NCI-H446 (cell line): ENCODE results near the gene MYH6.

Experiments used
- DNase-seq, 2 experiments: peaks; one replicate each; lab custom pipeline; 2025; lab: John Stamatoyannopoulos, UW

Gene MYH6

DNA sequence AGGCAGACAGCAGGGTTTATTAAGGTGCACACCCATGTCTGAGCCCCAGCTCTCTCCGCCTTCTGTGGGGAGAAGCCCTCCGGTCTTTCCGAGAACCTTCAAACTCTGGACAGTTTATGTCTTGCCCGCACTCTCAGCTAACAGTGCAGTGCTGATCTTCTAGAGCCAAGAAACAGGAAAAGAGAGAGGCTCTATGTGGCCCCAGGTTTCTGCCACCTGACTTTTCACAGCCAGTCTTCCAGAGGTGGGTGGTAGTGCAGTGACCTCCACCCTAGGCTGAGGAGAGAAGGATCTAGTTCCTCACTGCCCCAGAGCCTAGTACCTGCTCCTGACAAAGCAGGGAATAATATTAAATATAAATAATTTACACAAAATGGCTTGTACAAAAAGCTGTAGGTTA, 51.4 kb downstream of the MYH6 start:
- DNase-seq = no peak

DNA sequence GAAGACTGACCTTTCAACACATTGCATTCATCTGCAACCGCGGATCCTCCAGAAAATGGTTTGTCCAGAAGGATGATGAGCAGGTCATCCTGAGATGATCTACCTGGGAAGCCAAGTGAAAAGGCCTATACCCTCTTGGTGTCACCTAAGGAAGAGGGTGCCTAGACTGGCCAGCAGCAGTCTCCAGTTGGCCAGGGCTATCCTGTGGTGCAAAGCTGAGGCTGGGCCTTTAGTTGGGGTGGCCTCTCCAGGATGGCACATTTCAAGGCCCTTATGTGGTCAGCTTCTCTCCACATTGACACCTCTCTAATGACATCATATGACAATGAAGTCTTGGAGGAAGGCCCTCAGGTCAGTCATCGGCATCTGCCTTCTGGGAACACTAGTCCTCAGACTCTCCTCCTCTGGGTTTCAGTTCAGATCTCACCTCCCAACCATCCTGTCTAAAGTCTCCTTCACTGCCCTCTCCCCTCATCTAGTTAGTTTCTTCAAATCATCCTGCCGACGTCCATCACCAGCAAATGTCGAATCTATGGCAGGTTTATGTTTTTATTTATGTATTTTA, 52.1 kb downstream of the MYH6 start:
- DNase-seq = no peak

DNA sequence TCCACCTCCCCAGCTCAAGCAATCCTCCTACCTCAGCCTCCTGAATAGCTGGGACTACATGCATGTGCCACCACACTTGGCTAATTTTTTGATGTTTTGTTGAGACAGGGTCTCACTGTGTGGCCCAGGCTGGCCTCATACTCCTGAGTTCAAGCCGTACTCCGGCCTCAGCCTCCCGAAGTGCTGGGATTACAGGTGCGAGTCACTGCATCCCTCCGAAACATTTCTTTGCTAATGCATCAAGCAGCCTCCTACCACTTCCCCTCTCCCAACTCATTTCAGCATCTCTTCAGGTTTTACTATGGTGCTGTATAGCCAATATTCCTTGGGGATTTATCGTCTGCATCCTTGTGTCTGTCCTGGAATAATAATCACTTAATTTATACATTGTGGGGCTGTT, 53.1 kb downstream of the MYH6 start:
- no peak for DNase-seq

DNA sequence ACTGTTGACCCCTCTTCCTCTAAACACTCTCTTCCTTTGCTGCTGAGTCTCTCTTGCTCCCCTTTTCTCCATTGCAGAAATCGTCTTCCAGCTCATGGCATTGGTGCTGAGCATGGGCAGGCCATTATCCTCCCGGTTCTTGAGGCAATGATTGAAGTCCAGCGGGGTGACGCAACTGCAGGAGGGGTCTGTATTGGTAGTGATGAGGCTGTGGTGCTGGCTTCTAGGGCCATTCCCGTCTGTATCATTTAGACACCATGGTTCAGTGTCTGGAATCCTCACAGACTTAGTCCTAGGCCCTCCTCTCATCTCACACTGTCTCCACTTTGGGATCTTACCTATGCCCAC, 54.7 kb downstream of the MYH6 start:
- DNase-seq = no peak

DNA sequence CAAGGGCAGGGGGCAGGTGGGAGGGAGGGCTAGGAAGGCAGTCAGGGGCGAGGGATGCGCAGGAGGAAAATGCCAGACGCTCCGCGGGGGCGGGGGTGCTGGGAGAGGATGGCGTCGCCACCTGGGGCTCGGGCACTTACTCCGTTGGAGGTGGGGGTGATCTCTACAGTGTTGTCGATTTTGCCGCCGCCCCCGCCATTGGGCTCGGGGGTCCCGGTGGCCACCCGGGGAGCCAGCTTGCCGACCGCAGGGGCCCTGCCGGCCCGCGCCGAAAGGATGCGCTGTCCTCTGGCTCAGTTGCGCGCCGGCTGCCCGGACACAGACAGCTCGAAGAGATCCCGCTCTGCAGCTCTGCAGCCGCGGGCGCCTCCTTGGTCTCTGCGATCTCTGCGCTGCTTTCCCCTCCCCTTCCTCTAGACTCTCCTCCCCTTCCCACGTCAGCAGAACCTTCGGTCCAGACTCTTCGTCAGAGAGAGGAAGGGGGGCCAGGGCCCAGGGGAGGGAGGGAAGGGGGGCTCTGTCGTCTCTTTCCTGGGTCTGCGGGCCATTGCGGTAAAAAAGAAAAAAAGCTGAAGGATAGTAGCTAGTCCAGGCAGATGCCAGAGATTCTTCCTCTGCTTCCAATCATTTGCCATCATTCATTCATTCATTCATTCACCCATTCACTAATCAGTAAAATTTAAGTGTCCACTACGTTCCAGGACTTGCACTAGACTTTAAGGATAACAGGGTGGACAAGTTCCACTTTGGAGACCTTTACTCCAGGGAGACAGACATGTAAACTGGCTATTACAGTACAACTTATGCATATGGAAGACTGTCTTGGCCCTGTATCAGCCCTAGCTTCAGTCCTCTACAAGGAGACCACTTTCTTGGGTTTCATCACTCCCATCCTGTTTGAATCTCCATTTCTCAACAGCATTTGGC, 55.3 kb downstream of the MYH6 start, which contains the start of gene SLC22A17:
SLC22A17 (minus strand) TSS at position 382 of the 927 bp plus-strand sequence.
- peak; percentile 61 to 80 for DNase-seq

DNA sequence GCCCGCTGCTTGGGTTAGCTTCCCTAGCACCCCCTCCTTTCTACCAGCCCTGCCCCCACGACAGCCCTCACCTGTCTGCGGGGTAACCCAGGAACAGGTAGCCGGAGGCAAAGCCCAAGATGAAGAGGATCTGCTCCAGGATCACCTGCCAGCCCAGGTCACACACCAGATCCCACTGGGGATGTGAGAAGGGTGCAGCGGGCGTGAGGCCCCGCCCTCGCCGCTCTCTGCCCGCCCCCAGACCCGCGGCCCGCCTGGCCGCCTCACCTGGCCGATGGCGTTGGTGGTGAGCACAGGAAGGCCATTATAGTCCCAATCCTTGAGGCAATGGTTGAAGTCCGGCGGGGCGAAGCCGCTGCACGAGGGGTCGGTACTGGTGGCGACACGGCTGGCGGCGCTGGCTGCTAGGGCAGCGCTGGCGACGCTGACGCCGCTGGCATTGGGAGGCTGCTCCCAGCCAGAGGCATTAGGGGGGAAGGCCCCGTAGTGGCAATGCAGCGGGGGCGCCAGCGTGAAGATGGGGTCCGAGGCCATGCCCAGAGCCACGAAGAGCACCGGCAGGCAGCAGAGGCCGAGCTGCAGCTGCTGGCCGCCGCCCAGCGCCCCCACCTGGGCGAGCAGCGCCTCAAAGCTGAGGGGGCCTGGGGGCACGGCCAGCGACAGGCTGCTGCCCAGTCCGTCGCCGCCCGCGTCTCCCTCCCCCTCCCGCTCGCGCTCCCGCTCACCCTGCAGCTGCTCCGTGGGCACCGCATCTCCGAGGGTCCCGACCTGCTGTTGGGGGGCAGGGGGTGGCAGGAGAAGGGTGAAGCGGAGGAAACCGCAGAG, 56.2 kb downstream of the MYH6 start:
- no peak for DNase-seq

DNA sequence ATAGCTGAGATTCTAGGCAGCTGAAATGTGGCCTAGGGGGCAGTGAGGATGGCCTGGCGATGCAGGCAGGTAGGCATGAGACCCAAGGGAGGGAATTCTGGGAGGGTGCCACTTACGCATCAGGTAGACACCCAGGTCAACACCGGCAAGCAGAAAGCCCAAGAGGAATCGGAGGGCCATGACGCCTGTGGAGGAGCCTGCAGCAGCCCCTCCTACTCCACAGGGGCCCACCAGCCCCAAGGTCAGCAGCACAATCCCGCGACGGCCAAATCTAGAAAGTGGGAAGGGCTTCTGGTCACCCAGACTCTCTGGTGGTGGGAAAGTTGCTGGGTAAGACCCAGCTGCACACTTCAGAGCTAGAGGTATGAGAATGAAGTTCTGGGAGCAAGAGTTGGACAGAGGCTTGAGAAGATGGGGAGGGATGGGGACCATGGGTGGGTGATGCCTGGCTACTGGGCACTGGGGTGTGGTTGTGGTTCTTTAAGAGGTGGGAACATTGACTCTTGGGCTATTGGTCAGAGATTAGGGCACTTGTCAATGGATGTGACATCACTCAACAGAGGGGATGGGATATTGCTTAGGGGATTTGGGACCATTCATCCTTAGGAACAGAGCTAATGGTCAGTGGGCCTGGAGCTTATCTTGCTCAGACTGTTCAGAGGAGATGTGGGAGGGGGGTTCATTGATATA, 58.8 kb downstream of the MYH6 start:
- DNase-seq = no peak

DNA sequence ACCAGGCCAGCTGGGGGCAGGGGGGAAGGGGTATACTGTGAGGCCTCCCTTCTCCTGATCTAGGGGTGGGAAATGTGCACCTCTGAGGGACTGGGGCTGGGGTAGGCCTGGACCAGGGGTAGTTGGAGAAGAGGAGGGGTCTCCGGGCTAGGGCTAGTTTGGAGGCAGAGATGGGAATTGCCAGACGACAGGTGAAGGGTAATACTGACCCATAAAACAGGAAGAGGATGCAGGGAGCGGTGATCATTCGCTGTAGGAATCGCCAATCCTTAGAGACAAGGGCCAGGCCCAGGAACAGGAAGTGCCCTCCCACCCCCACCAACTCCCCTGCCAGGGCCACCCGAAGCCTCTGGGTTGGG, 59.8 kb downstream of the MYH6 start:
- DNase-seq = no peak

DNA sequence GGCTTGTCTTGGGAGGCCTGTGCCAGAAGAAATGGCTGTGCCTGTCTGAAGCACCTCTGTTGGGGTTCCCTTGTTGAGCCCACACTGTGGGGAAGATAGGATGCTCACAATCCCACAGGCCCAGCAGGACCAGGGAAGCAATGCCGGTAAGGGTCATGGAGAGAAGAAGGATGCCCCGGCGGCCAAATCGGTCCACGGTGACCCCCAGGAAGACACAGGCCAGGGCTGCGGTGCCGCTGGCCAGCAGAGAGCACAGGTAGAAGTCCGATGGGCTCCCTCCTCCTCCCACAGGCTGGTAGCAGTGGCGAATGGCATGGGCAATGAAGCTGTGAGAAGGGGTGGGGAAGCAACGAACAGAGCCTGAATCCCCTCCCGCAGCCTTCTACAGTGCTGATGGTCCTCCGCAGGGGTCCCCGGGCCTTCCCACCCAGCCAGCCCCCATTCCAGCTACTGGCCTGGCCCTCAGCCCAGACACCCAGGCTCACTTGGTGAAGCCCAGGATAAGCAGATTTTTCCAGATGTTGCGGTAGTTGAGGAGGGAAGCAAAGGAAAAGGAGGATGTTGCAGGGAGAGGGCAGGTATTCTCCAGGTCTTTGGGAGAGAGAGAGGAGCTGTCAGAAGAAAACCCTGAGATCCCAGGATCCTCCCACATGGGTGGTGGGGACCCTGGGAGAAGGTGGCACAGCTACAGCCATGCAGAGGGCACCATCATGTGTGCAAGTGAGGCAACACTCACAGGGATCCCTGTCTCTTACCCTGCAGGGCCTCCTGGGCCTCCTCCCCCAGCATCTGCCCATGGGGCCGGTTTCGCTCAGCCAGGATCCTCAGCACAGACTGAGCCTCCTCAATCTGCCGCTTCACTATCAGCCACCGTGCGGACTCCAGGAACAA, 60.4 kb downstream of the MYH6 start:
- no peak for DNase-seq

DNA sequence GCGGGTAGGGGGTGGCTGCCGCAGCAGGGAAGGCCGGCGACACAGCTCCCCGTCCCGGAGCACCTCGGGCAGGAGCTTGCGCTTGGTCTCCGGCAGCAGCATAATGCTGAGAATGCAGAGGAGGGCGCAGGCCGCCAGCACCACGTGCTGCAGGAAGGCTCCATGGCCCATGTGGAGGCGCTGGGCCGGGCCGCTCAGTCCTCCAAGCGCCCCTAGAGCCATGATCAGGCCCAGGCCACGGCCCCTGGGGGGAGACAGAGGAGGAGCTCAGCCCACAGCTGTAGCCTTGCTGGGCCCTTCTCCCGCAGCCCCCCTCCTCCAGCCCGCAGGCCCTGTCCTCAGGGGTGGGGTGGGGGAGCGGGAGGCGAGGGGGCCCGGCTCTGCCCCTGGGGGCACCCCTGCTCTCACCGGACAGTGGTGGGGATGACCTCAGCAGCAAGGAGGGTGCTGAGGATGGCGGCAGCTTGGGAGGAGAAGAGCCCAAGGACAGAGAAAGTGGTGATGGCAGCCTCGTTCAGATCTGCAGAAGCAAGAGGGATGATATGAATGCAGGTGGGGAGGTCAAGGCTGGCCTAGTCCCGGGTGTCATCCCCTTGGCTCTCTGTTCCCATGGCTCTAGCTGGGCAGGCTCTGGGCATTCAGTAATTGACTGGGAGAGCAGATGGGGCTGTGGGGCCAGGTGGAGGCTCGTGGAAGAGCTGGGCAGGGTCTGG, 61.2 kb downstream of the MYH6 start:
- DNase-seq = no peak

DNA sequence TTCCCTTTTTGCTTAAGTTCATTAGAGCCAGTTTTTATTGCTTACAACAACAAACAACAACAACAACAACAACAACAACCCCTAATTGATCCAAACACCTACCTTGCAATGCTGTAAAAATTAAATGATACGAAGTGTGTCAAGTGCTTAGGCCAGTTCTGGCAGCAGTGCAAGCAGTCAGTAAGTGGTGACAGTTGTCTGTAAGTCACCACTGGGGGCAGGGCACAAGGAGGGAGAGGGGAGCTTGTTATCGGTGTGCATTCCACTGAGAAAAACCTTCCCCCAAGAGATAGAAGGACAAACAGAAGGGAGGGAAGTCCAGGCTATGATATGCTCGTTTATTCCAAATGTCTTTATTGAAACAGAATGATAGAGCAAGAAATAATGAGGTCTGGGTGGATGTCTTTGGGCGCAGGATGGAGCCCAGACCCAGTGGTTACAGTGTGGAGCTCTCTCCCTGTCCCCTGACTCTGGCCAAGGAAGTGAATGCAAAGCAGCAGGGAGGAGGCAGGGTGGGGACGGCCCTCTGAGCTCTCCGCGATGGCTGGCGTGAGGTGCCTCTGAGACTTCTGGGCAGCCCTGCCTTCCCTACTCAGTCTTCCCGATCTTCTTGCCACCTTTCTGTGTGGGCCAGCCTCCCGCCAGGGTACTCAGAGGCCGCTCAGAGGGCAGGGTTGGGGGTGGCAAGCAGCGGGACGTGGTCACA, 61.9 kb downstream of the MYH6 start:
- no peak for DNase-seq

DNA sequence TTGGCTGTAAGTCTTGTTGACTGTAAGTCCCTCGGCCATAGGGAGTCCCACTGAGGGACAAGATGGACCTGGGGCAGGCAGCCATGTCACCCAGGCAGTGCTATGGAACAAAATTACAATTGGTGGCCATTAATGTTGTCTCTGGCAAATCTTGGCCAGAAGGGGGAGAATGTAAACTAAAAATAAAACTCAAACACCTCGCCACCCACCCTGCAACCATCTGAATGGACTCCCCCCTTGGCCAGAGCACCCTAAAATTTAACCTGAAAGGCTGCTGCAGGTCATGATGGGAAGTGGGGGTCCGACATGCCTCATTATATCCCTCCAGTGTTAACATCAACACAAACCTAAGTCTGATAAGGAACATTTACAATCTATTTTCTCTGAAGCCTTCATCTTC, 63.6 kb downstream of the MYH6 start:
- DNase-seq = no peak

DNA sequence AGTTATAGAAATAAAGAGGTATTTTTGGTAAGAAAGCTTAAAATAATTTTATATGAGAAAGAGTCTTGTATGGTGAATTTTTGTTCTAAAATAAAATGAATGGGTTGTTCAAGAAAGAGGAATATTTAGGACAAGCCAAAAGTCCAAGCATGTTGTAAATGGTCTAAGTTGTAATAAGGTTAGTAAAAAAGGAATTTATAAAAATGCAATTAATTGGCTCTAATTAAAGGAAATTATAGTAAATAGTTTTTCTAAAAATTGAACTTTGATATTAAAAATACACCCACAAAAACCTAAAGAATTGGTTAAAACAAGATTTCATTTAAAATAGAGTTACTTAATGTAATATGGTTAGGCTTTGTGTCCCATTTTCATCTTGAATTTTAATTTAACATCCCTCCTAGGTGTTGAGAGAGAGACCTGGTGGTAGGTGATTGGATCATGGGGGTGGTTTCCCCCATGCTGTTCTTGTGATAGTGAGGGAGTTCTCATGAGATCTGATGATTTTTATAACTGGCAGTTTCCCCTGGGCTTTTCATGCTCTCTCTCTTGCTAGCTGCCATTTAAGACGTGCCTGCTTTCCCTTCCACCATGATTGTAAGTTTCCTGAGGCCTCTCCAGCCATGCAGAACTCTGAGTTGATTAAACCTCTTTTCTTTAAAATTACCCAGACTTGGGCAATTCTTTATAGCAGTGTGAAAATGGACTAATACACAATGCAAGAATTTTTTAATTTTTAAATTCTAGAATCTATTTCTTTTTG, 68.4 kb downstream of the MYH6 start:
- DNase-seq = no peak

DNA sequence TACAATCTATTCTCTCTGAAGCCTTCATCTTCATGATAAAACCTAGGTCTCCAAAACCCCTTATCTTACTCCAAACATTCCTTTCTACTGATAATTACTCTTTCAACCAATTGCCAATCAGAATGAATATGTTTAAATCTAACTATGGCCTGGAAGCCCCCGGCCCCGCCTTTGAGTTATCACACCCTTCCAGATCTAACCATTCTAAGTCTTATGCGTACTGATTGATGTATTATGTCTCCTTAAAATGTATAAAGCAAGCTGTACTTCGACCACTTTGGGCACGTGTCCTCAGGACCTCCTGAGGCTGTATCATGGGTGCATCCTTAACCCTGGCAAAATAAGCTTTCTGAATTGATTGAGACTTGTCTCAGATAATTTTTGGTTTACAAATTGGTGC, 72.5 kb downstream of the MYH6 start:
- DNase-seq = no peak
